ENCODE data around the gene ADAMTSL1.

ADAMTSL1 gene

GRCh38 chr9:18951936-18952335 is 478.0 kb downstream of the ADAMTSL1 start:
- DNase-seq (ENCODE audit: low read depth in 2 of 2) = no peak
- TF ChIP-seq, protein P1, sequence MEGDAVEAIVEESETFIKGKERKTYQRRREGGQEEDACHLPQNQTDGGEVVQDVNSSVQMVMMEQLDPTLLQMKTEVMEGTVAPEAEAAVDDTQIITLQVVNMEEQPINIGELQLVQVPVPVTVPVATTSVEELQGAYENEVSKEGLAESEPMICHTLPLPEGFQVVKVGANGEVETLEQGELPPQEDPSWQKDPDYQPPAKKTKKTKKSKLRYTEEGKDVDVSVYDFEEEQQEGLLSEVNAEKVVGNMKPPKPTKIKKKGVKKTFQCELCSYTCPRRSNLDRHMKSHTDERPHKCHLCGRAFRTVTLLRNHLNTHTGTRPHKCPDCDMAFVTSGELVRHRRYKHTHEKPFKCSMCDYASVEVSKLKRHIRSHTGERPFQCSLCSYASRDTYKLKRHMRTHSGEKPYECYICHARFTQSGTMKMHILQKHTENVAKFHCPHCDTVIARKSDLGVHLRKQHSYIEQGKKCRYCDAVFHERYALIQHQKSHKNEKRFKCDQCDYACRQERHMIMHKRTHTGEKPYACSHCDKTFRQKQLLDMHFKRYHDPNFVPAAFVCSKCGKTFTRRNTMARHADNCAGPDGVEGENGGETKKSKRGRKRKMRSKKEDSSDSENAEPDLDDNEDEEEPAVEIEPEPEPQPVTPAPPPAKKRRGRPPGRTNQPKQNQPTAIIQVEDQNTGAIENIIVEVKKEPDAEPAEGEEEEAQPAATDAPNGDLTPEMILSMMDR (IDR thresholded peaks at IDR 0.05; ENCODE audit: low read depth, low read length) = no peak
- H3K4me3 ChIP-seq (replicated peaks in 1 of 2; ENCODE audit: low read depth in 2 of 2, low read length in 2 of 2) = no peak overlapping the region

GRCh38 chr9:18955626-18956025 is 481.7 kb downstream of the ADAMTSL1 start:
- no peak overlapping the region for H3K4me3 ChIP-seq (replicated peaks in 1 of 2; ENCODE audit: low read depth in 2 of 2, low read length in 2 of 2)
- TF ChIP-seq, protein P1 (IDR thresholded peaks at IDR 0.05; ENCODE audit: low read depth, low read length) = no peak
- DNase-seq (ENCODE audit: low read depth in 2 of 2) = no peak
